AG08395 (cell line): ENCODE data around the gene FMNL2.
"Not testable (repeated sequence)": the region's sequence is repeated elsewhere in the genome, so short reads cannot be mapped to it uniquely, and the experiment has no call there.

Experiments
- DNase-seq: peaks from one replicate; pipeline ENCODE4 v3.0.0; 2012; ENCODE audit warnings: mixed read lengths, low spot score

Gene FMNL2

GRCh38 chr2:152493945-152494528 lies 159.1 kb downstream of the FMNL2 start:
- DNase-seq = no peak

DNA sequence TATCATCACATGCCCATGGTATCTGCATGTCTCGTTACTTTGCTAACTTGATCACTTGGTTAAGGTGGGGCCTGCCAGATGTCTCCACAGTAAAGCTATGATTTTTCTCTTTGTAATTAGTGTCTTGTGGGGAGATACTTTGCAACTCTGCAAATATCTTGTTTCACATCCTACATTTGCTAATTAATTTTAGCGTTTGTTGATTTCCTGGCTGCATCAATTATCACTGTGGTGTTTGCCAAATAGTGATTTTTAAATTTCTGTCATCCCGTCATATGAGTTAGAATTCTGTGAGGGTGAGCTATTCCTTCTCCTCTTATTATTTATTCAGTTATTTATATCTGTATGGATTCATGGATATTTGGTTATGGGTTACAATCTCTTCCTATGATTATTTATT lies 161.4 kb downstream of the FMNL2 start:
- DNase-seq = no peak

GRCh38 chr2:152497481-152498052 lies 162.6 kb downstream of the FMNL2 start:
- no peak for DNase-seq

DNA sequence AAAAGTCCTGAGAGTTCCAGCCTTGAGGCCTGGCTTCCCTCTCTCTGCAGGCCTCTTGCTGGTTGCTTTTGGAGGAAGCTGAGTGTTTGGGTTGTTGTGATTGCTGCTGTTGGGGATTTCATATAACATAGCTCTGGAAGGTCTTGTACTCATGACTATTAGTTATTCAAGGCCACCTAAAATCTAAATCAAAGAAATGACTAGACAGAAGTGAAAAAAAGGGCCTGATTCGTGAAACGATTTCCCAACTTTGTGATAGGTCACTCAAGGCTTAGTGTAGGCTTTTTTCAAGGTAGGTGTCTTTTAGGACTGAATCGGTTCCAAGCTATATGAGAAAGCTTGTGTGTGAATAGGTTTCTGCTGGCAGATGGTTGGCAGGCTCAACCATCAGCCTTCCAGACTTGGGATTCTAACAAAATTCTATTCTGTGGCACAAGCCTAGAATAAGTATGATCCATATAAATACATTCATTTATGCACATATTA lies 164.4 kb downstream of the FMNL2 start:
- DNase-seq = no peak

DNA sequence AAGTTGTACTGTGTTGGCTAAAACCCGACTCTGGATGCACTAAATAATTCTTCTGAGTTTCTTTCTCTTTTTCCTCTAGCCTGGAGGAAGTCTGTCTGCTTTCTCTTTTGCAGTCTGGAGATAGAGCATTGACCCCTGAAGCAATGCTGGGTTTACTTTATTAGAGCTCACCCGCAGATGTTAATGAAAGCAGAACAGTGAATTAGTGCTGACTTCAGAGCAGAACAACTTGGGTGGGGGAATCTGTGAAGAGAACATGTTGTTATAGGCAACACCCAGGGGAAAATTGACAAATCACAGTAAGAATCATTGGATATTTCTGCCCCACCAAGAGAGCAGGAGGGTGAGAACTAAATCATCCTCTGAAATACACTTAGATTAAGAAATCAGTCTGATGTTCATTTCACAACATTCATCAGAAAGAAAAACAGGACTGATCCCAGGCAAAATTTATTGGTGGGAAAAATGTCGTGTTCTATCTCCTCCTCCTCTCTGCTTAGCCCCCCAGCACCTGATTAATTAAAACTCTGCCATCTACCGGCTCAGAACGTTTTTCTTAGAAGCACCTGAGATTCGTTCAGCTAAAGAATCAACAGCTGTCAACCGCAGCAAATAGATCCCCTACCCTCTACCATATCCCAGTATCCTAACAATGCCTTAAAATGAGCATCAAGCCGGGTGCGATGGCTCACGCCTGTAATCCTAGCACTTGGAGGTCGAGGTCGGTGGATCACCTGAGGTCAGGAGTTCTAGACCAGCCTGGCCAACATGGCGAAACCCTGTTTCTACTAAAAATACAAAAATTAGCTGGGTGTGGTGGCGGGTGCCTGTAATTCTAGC lies 165.1 kb downstream of the FMNL2 start:
- no peak for DNase-seq

DNA sequence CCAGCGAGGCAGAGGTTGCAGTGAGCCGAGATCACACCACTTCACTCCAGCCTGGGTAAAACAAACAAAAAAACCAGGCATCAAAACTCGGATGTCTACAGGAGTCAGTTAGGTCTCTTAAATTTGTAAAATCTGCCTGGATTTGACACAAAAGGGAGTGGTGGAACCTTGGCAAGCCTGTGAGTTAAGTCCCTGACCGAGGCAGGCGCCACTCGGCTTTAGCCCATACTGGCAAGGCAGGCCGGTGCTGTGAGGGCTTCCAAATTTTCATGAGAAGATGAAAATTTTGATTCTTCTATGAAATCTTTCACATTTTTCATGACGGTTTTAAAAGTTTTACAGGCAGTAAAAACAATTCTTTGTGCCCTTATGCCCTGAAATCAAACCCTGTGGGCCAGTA lies 165.8 kb downstream of the FMNL2 start:
- DNase-seq = no peak

GRCh38 chr2:152501666-152502065 lies 166.7 kb downstream of the FMNL2 start:
- no peak for DNase-seq

GRCh38 chr2:152504618-152505017 lies 169.6 kb downstream of the FMNL2 start:
- DNase-seq = no peak

GRCh38 chr2:152505495-152505906 lies 170.5 kb downstream of the FMNL2 start:
- no peak for DNase-seq

GRCh38 chr2:152506843-152507242 lies 171.9 kb downstream of the FMNL2 start:
- no peak for DNase-seq

DNA sequence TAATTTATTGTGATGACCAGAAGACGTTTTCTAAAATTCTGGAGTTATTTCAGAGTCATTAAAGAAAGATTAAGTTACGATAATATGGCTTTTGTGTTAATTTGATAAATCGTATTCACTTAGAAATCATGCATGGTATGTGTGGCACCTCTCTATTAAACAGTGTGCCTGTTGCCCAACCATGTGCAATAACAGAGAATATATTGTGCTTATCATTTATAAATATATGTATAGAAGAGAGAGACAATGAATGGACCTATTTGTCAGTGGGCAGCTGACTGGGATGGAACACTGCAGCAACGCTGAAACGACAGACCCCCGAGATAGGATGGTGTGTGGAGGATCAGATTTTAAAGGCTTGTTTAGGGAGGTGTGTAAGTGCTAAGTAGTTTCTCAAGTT lies 172.9 kb downstream of the FMNL2 start:
- no peak for DNase-seq

DNA sequence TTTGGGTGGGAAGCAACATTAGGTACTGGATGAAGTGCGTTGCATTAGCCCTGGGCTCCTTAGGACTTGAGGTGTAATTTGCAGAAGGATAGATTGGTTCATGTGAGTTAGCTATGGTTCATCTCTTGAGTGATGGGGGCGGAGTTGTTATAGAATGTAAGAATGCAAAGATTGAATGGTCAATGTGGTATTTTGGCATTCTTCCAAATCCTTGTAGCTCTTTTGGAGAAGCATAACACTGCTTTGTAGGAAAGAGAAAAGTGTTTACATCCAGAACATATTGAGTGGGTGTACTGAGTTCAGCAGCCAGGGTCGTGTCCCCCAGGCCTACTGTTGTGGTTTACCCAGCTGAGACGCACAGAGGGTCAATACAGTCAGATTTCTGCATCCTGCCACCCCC lies 173.5 kb downstream of the FMNL2 start:
- no peak for DNase-seq

DNA sequence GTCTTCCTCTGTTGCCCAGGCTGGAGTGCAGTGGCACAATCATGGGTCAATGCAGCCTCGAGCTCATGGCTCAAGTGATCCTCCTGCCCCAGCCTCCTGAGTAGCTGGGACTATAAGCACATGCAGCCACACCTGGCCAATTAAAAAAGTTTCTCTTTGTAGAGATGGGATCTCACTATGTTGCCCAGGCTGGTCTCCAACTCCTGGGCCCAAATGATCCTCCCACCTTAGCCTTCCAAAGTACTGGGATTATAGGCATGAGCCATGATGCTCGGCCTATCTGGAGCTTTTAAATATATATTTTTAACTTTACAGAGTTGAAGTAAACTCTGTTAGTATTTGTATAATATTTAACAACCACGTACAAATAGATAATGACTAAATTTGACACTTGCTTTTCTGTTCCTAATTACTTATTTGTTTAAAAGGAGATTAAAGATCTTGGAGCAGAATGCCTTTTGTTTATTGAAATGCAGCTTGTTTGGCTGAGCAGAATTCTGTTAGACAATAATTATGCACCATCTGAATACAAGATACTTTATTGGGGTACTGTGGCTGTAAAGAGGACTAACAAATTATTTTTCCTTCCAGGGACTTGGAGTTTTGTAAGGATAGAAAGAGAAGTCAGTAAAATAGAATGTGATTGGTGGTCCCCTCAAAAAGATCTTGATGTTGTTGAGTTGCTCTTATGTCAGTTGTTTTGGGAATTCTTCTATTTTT lies 175.0 kb downstream of the FMNL2 start:
- DNase-seq = no peak

DNA sequence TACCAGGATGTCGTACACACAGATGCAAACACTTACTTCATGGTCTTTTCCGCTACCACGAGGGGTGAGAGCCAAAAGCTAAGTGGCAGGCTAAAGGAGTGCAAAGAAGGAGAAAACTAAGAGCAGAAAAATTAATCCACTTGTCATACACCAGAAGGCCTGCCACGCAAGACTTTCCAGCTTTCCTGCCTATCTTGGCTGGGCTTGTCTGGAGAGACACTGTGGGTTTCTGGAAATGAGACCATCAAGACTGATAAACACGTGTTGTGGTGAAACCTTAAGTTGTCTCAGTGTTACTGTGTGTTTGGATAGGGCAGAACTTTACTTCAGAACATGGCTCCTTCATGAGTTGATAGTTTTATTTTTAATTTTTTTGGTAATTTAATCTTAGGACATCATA lies 175.6 kb downstream of the FMNL2 start:
- no peak for DNase-seq

DNA sequence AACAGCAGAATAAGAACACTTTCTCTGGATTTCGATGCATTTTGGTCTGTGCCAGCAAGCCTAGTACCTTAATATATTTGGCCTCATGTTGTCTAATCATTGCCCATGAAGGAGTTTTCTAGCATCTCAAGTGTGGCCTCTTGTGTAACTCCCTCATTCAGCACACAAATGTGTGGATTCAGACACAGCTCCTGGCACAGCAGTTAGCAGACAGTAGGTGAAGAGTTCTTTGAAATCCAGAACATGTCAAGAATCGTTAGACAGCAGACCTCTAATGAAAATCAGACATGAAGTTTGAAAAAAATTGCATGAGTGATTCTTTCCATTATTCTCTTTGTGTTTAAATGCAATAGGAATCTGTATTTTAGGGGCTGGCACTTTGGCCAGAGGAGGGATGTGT lies 177.0 kb downstream of the FMNL2 start:
- DNase-seq = no peak

DNA sequence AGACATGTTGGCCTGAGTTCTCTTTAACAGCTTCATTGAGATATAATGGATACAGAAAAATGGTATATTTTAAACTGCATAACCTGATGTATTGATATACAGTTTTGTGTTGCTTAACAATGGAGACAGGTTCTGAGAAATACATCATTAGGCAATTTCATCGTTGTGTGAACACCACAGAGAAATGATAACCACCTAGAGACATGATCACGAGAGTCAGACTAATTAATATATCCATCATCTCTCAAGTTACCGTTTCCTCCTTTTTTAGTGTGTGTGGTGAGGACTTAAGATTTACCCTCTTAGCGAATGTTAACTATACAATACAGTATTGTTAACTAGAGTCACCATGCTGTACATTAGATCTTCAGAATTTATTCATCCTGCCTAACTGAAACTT lies 178.1 kb downstream of the FMNL2 start:
- no peak for DNase-seq

- DNase-seq = peak; percentile 15
Measured at GRCh38 chr2:152513681-152514080, 178.7 kb downstream of the FMNL2 start.

DNA sequence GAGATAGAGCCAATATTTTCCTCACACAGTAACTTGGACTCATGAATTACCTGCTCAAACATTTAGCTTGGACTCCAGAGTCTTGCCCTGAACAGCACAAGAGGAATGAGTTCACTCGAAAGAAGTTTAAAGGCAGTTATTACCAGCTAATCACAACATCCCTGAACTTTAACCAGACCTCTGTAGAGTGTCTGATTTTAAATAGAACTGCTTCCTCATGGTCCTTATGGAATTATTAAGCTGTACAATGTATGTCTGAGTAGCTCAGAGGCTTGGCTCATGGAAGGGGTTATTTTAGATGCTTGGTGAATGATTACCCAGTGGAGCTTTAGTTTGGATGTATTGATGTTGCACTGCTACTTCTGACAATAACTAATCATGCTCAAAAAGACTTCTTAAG lies 183.1 kb downstream of the FMNL2 start:
- DNase-seq = no peak

DNA sequence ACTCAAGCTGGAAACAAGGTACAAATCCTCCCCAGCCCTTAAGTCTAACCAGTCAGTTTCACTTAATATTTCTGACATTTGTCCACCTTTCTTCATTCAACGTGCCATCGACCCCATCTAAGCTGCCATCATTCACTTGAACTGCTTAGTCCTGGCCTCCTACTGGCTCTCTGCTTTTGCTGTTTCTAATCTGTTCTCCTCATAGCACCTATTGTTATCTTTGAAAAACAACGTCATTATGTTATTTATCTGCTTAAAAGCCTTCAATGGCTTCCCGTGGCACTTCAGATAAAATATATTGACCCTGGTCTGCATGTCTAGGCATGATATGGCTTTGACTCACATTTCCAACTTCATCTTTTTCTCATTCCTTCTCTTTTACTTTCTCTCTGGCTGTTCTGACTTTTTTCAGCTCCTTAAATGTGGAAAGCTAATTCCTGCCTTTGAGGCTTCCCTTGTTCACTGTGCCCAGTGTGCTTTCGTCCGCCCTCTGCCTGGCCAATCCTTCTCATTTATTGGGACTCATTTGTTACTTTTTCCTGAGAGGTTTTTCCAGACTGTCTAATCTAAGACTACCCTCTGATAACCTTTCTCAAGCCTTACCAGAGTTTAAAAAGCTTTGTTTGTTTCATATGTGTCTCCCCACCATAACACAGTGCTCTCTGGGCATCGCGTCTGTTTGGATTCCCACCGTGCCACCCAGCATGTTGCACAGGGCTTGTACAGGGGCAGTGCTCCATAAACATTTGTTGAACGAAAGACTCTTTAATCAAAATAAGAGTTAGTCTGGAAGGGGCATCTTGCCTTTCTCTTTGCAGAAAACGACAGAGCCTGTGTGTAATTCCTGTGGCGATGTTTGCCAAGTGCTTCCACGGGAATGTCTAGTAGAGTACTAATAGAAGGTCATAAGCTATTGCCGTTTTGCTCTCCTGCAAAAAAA lies 183.9 kb downstream of the FMNL2 start:
- DNase-seq = no peak

- no peak for DNase-seq
Measured at GRCh38 chr2:152519581-152519952, 184.6 kb downstream of the FMNL2 start.

DNA sequence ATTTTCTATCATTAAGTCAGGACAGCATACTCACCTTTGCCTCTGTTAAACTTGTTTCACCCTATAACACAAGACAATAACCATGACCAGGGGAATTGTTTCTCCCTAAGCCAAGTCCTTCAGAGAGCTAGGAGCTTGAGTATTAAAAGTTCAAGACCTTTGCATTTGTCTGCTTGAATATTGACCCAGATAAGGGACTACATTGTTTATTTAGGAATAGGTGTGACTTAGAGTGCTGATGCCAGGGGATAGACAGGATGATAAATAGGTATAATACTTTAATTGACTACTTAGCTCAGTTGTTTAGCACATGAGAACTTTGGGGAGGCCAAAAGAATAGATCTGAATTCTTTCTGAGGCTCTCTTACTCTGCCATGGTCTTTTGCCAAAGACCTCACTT lies 185.8 kb downstream of the FMNL2 start:
- DNase-seq = no peak

DNA sequence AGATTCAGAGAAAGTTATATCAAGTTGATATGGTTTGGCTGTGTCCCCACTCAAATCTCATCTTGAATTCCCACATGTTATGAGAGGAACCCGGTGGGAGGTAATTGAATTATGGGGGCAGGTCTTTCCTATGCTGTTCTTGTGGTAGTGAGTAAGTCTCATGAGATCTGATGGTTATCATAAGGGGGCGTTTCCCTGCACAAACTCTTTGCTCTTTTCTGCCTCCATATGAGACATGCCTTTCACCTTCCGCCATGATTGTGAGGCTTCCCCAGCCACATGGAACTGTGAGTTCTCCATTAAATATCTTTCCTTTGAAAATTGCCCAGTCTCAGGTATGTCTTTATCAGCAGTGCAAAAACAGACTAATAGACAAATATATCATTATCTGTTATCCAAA lies 187.5 kb downstream of the FMNL2 start:
- not testable (repeated sequence) for DNase-seq
